RPMI8226 (cell line): ENCODE data around the gene SLC25A11.
"Not testable (repeated sequence)": the region's sequence is repeated elsewhere in the genome, so short reads cannot be mapped to it uniquely, and the experiment has no call there.

Experiments used
- DNase-seq: peaks from one replicate; pipeline ENCODE4 v3.0.0-alpha.2; 2015

Gene SLC25A11

DNA sequence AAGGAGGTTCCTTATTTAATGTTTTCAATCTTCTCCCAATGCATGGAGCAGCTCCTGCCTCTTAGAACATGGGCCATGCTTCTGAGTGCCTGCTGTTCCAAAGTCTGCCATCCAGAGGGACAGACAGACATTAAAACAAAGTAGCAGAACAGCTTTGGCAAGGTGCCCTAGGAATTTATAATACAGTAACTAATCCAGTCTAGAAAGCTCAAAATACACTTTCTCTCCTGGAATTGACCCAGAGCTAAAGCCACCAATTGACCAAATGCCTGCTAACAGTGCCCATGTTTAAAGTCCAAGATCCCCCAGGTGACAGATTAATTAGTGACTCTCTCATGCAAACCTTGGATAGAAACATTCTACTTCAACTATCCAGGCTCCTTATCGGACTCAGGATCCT is 25.9 kb downstream of the SLC25A11 start:
- no peak for DNase-seq

DNA sequence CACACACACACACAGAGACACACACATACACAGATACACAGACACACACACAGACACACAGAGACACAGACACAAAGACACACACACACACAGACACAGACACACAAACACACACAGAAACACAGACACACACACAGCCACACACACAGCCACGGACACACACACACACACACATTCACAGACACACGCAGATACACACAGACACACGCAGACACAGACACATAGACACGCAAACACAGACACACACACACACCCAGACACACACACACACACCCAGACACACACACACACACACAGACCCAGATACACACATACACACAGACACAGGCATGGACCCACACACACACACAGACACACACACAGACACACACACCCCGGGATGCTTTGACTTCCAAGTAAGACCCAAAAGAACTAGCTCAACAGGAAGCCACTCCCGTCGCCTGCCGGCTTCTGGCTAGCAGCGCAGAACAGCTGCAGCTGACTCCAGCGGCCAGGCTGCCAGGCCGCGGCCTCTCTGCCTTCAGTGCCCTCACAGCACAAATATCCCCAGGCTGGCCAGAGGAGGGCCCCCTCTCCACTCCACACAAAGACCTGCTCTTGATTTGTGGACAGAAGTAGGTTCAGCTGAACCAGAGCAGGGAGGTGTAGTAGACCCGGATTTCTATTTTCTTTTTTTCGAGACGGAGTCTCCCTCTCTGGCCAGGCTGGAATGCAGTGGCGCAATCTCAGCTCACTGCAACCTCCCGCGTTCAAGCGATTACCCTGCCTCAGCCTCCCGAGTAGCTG is 30.9 kb downstream of the SLC25A11 start:
- peak; percentile 88 for DNase-seq

DNA sequence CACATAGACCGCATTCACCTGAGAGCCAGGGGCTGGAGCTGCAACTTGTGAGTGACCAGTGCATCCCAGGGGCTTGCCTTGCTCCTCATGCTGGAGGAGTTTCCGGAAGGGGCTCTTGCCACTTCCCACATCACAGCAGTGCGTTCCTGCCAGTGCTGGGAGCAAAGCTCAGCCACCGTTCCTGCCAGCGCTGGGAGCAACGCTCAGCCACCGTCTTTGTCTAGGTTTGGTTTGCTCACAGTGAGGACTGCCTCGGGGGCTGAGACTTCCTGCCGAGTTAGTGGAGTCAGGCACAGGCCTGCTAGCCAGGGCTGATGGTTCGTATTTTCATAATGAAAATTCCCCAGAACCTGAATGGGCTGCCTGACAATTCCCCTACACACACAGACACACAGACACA is 31.5 kb downstream of the SLC25A11 start:
- no peak for DNase-seq

DNA sequence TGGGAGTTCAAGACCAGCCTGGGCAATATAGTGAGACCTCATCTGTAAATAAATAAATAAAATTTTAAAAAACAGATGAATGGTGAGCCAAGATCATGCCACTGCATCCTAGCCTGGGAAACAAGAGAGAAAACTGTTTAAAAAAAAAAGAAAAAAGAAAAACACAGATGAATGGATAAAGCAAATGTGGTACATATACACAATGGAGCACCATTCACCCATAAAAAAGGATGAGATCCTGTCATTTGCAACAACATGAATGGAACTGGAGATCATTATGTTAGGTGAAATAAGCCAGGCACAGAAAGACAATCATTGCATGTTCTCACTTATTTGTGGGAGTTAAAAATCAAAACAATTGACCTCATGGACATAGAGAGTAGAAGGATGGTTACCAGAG is 33.2 kb downstream of the SLC25A11 start:
- not testable (repeated sequence) for DNase-seq

DNA sequence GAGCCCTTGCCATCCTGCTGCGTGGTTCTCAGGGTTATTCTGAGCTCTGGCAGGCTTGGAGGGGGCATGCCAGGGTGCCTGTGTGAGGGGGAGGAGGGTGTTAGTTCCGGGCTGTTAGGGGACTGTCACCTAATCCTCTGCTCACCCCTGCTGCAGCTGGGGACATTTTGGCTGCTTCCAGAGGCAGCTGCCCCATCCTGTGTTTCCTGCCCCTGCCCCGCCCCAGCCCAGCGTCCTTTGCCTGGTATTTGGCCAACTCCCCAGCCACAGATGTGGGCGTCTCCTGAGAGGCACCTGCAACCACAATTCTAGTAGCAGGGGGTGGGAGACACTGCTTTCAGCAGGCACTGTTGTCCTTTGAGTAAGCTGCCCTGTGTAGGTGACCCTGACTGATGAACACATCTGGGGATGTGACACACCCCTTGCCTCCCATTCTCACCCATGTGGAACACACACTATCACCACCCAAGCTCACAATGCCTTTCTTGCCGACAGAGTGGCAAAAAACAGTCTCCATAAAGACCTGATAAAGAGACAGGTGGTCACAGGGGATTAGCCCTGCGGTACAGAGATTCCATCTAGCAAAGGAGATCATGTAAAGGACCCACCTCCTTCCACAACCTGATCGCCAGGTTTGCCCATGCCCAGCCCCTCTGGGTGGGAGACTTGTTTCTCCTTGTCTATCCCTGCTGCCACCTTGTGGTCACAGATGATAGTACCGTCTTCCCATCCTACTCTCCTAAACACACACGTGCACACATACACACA is 36.6 kb downstream of the SLC25A11 start, which contains the start of gene CHRNE:
CHRNE (minus strand) TSS at position 48 of the 768 bp plus-strand sequence; CDS start at position 13, 35 bp downstream.
- peak; percentile 89 for DNase-seq

DNA sequence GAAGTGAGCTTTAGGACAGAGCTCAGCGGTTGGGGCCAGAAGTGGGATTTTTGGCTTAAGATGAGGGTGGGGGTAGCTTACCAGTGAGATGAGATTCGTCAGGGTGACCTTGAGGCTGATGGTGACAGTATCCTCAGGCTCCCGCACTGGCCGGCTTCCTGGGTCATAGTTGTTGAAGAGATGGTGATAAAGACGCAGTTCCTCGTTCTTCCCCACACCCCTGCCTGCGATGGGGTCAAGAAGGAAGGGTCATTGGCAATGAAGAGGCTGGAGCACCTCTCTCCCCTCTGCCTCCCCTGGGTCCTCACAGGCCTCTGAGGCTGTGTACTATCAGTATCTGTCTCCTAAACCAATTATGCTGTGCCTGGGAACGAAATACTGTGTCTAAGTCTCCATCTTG is 37.3 kb downstream of the SLC25A11 start:
- no peak for DNase-seq

DNA sequence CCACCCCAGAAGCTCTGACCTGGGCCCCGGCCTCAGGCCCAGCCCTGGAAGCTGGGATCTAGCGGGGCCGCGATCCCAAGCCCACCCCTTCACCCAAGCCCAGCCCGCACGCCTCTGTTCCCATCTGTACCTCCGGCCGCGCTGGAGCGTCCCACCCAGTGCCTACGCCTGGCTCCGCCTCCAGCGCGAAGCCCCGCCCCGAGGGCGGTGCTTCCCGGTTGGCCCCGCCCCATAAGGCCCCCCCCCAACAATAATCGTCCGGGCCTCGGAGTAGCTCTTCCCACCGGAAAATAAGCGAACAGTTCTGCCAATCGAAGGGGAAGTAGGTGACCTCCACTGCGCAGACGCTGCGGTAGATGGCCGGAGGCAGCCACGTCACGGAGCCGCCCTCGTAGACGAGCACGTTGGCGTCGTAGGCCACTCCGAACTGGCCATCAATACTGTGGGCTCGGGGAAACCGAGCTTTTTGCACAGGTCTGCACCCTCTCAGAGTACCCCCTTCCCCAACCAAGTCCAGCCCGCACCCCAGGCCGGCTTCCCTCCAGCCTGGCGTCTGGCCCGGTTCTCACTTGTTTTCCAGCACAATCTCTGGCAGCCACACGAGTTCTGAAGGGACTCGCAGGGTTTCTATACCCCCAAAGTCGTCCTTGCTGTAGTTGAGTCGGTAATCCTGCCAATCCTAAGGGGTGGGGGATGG is 38.0 kb downstream of the SLC25A11 start:
- no peak for DNase-seq

DNA sequence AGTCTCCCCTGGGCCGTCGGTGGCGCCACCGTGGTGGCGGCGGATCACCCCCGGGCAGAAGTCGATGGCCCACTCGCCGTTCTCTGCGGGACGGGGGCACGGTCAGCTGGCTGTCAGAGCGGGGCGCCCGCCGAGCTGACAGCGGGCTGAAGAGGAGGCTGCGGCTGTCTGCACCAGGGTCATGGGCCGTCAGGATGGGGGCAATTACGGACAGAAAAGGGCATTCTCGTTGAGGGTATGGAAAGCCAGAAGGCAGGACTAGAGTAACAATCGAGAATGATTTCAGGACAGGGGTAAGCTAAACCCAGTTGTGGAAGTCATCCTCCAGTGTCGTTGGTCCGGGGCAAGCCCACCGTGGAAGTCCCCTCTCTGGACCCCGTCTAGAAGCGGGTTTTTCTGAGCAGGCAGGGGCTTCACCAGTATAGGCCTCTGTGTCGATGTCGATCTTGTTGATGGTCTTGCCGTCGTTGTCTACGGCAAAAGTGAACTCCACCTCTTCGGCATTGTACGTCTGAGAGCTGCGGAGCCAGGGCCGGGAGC is 38.7 kb downstream of the SLC25A11 start:
- no peak for DNase-seq

DNA sequence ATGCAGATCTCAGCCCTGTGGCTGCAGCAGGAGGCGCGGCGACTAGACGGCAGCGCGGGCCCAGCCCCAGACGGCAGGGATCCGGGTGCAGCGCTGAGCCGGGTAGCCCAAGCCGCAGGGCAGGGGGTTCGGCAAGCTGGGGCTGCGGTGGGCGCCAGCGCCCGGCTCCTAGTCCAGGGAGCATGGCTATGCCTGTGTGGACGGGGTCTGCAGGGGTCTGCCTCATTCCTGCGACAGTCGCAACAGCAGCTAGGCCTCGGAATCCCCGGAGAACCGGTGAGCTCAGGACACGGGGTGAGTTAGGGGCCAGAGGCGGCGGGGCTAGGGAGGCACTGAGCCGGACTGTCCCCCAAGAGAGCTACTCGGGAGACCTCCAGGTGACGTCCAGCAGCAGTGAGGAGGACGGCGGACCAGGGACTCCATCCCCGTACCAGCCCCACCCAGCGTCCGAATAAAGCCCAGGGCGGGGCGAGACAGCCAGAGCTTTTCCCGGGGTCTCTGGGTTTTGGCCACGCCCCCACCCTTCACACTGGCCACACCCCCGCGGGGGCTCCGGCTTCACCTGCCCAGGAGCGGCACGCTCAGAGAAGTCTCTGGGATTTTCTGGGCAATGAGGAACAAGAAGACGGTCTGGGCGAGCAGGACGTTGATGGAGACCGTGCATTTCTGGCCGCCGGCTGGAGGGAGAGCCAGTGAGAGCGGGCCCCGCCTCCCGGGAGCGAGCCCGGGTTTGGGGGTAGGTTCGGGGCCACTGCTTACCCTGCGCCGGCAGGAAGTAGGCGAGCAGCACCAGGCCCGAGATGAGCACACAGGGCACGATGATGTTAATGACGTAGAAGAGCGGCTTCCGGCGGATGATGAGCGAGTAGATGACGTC is 39.4 kb downstream of the SLC25A11 start:
- no peak for DNase-seq

DNA sequence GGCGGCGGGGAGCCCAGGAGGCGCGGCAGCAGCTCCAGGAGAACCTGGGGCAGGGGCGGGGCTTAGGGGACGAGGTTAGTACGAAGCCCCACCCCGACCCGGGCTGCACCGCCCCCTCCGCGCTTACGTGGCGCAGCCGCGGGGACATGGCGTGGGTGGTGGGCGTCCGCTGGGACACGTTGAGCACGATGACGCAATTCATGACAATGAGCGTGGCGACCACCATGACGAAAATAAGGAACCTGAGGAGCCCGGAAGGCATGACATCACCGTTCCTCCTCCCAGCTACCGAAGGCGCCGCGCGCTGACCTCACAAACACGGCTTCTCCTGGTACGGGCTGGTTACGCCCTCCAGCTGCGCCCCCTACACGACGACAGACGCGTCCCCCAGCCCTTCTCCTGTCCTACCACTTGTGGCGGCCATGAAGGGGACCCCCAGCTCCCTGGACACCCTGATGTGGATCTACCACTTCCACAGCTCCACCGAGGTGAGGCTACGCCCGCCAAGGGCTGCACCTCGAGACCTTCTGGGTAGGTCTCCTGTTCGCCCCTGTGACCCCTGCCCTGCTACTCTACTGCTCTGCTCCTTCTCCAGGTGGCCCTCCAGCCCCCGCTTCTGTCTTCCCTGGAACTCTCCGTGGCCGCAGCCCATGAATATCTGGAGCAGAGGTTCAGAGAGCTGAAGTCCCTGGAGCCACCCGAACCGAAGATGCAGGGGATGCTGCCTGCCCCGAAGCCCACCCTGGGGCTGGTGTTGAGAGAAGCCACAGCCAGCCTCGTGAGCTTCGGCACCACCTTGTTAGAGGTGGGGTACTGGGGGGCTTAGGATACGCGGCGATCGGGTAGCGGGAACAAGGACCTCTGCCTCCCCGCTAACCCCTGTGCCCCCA is 40.3 kb downstream of the SLC25A11 start, which contains the start of gene C17orf107:
C17orf107 (plus strand) TSS at position 196 of the 890 bp plus-strand sequence; CDS start at position 423, 227 bp downstream.
- DNase-seq, result peak; percentile 67

DNA sequence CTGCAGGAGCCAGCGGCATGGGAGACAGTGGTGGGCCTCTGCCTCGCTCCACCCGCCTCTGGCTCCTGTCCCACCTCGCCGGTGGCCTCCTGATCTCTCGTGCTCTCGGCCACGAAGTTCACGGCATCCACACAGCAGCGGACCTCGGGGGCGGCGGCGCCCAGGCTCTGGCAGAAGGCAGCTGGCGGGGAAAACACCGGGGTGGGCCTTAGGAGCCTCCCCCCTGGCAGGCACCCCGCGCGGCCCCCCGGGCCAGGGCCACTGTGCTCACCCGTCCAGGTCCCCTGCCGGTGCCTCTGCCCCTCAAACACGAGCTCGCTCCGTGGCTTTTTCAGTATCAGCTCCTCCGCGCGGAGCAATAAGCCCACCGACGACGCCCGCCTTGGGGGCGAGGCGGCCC is 40.9 kb downstream of the SLC25A11 start:
- DNase-seq, result no peak

DNA sequence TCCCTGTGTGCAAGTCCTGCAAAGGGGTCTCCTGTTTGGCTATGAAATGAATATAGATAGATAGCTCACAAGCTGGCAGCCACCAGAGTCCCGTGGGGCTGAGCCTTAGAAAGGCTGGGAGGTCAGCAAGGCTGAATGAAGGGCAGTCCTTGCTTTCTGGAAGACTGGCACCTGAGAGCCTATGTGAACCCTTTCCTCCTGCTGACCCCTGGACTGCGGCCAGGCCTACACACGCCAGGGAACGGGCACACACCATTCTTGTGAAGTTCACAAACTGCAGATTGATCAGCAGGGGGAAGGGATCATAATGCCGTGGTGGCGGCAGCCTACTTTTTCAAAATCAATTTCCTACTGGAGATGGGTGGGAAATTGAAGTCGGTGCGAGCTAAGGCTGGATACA is 41.5 kb downstream of the SLC25A11 start:
- DNase-seq, result no peak

DNA sequence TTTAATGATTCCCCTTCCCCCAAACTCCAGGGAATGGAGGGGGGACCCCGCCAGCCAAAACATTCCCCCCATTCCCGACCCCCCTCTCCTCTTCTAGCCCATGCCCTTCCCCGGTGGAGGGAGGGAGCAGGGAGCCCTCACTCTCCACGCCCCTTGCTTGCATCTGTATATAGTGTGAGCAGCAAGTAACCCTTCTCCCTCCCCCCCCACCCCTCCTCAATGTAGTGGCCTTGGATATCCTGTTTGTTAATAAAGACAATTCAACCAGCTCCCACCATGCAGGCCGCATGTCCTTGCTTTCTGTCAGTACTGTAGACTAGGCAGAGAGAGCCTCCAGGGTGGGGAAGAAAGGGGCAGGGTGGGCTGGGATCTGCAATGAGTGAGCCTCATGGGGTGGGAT is 42.1 kb downstream of the SLC25A11 start:
- DNase-seq, result no peak

DNA sequence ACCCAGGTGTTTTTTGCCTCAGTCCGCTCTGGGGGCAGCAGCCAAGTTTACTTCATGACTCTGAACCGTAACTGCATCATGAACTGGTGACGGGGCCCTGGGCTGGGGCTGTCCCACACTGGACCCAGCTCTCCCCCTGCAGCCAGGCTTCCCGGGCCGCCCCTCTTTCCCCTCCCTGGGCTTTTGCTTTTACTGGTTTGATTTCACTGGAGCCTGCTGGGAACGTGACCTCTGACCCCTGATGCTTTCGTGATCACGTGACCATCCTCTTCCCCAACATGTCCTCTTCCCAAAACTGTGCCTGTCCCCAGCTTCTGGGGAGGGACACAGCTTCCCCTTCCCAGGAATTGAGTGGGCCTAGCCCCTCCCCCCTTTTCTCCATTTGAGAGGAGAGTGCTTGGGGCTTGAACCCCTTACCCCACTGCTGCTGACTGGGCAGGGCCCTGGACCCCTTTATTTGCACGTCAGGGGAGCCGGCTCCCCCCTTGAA is 42.6 kb downstream of the SLC25A11 start:
- DNase-seq, result no peak

DNA sequence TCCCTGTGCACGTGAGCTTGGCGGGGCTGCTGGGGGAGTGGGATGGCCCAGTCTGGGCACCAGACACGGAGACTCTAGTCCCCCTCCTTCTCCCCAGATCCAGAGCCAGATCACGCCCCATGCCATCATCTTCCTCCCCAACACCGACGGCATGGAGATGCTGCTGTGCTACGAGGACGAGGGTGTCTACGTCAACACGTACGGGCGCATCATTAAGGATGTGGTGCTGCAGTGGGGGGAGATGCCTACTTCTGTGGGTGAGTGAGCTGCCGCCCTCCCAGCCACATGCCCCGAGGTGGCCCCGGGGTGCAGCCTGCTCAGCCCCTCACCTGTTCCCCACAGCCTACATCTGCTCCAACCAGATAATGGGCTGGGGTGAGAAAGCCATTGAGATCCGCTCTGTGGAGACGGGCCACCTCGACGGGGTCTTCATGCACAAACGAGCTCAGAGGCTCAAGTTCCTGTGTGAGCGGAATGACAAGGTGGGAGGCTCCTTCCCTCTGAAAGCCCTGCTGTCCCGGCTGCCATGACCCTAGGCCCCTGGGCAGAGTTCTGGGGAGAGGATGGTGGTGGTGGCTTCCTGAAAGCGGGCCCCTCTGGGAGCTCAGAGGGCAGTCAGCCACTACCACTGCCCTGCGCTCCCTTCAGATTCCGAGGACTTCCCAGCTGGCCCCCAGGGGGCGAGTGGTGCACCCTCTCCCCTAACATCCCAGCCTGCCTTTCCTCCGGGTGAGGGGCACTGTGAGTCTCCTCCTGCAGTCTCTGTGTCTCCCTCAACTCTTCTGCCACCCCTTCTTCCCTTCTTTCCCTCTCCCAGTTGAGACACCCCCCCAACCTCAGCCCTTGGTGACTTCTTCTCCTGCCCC is 43.3 kb downstream of the SLC25A11 start:
- no peak for DNase-seq

DNA sequence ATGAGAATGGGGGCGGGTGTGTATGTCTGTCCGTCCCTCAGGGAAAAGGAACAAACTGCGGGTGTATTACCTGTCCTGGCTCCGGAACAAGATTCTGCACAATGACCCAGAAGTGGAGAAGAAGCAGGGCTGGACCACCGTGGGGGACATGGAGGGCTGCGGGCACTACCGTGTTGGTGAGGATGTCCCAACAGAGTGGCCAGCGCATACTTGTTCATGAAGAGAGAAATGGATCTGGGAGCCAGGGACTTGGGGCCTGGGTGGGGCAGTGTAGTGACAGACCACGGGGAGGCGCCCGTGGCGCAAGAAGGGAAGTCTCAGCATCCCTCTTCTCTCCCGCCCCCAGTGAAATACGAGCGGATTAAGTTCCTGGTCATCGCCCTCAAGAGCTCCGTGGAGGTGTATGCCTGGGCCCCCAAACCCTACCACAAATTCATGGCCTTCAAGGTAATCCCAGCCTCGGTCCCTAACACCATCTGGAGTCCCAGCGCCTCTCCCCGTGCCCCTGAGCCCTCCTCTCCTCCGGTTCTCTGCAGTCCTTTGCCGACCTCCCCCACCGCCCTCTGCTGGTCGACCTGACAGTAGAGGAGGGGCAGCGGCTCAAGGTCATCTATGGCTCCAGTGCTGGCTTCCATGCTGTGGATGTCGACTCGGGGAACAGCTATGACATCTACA is 44.1 kb downstream of the SLC25A11 start:
- no peak for DNase-seq

DNA sequence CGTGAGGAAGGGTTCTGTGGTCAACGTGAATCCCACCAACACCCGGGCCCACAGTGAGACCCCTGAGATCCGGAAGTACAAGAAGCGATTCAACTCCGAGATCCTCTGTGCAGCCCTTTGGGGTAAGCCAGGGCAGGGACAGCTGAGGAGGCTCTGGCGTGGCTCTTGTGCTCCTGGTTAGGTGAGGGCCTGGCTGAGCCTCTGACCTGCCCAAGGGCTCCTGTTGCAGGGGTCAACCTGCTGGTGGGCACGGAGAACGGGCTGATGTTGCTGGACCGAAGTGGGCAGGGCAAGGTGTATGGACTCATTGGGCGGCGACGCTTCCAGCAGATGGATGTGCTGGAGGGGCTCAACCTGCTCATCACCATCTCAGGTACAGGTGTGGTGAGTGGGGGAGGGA is 44.7 kb downstream of the SLC25A11 start:
- no peak for DNase-seq

DNA sequence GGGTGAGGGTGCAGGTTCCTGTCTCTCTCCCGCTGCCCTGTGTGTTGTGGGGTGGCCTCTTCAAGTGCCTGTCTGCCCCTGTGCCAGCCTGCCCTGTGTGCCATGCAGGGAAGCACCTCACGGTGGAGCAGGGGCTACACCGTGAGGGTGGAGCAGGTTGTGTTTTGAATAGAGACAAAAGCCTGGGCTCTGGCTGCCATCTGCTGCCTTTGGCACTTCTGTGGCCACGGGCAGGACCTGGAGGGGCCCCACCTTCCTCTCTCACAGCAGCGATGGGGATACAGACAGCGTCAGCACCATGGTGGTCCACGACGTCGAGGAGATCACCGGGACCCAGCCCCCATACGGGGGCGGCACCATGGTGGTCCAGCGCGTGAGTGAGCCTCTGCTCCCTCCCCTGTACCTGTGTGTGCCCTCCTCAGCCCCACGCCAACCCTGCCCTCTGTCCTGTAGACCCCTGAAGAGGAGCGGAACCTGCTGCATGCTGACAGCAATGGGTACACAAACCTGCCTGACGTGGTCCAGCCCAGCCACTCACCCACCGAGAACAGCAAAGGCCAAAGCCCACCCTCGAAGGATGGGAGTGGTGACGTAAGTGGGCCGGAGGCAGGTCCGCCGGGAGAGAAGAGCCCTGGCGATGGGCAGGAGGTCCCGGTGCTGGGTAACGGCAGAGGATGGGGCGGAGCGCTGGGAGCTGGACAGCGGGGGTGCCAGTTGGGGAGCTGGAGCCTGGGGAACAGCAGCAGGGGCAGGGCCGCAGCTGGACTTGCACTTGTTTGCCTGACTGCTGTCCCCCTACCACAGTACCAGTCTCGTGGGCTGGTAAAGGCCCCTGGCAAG is 45.9 kb downstream of the SLC25A11 start:
- DNase-seq, result no peak
